Liver (tissue), 9 donors: ENCODE measurements around the gene KIF6. TPM values are rescaled to one million over a fixed set of nuclear protein-coding genes. Genes with fewer than 3 reads are reported as not detected.

Experiments used
- DNase-seq: peaks from one replicate; pipeline ENCODE4 v3.0.0-alpha.2; 2017; ENCODE audit warnings: low spot score
- H3K27ac ChIP-seq, 2 donors: one replicate each; pipeline ENCODE4 v1.7.0; 2013; ENCODE audit warnings: inconsistent platforms in 2 of 2, low read length in 2 of 2, control low read depth in 1 of 2, low read depth in 1 of 2, mild to moderate bottlenecking in 1 of 2
- H3K27me3 ChIP-seq, 4 donors: one replicate each; pipeline versions ENCODE4 v1.6.1 to v1.7.0; 2013; ENCODE audit warnings: low read length in 3 of 4, inconsistent platforms in 1 of 4, mild to moderate bottlenecking in 1 of 4, moderate library complexity in 1 of 4; ENCODE audit not compliant: control insufficient read depth in 4 of 4, insufficient read depth in 4 of 4
- H3K36me3 ChIP-seq, 4 donors: one replicate each; pipeline versions ENCODE4 v1.6.1 to v1.7.0; 2013; ENCODE audit warnings: low read length in 3 of 4, mild to moderate bottlenecking in 3 of 4, low read depth in 1 of 4, moderate library complexity in 1 of 4; ENCODE audit not compliant: control insufficient read depth in 4 of 4, insufficient read depth in 3 of 4
- H3K4me1 ChIP-seq, 4 donors: one replicate each; pipeline versions ENCODE4 v1.6.1 to v1.7.0; 2013; ENCODE audit warnings: low read length in 3 of 4, mild to moderate bottlenecking in 3 of 4, moderate library complexity in 1 of 4; ENCODE audit not compliant: control insufficient read depth in 4 of 4, insufficient read depth in 4 of 4
- H3K4me3 ChIP-seq, 3 donors: one replicate each; pipeline versions ENCODE4 v1.6.1 to v1.7.0; 2013; ENCODE audit warnings: low read length in 3 of 3, control low read depth in 1 of 3, low read depth in 1 of 3, mild to moderate bottlenecking in 1 of 3
- H3K9ac ChIP-seq, 2 donors: one replicate each; pipeline ENCODE4 v1.7.0; 2013; ENCODE audit warnings: low read length in 2 of 2, mild to moderate bottlenecking in 2 of 2, moderate library complexity in 2 of 2, control low read depth in 1 of 2, low read depth in 1 of 2
- H3K9me3 ChIP-seq, 4 donors: one replicate each; pipeline versions ENCODE4 v1.6.1 to v1.7.0; 2013; ENCODE audit warnings: low read length in 3 of 4; ENCODE audit not compliant: control insufficient read depth in 4 of 4
- ATF3 ChIP-seq: IDR thresholded peaks from 2 replicates; pipeline ENCODE4 v1.6.1; 2016; ENCODE audit warnings: antibody characterized with exemption
- EGR1 ChIP-seq, 2 donors: IDR thresholded peaks; 2 replicates each; pipeline ENCODE4 v1.6.1; 2016 to 2018; ENCODE audit warnings: antibody characterized with exemption in 2 of 2, low read depth in 2 of 2
- FOXA1 ChIP-seq: IDR thresholded peaks from 2 replicates; pipeline ENCODE4 v1.6.1; 2016; ENCODE audit warnings: antibody characterized with exemption
- FOXA2 ChIP-seq: IDR thresholded peaks from 2 replicates; pipeline ENCODE4 v1.6.1; 2016; ENCODE audit warnings: antibody characterized with exemption
- GABPA ChIP-seq, 2 donors: IDR thresholded peaks in 1 of 2; conservative IDR thresholded peaks in 1 of 2; 2 replicates each; pipeline ENCODE4 v1.6.1; 2016; ENCODE audit warnings: antibody characterized with exemption in 2 of 2, mild to moderate bottlenecking in 1 of 2, moderate library complexity in 1 of 2
- HNF4A ChIP-seq, 2 donors: conservative IDR thresholded peaks; 2 replicates each; pipeline ENCODE4 v1.6.1; 2016; ENCODE audit warnings: antibody characterized with exemption in 2 of 2, mild to moderate bottlenecking in 2 of 2
- HNF4G ChIP-seq: IDR thresholded peaks from 2 replicates; pipeline ENCODE4 v1.6.1; 2016; ENCODE audit warnings: antibody characterized with exemption
- JUND ChIP-seq, 2 donors: IDR thresholded peaks; 2 replicates each; pipeline ENCODE4 v1.6.1; 2016; ENCODE audit warnings: antibody characterized with exemption in 2 of 2
- MAX ChIP-seq: IDR thresholded peaks from 2 replicates; pipeline ENCODE4 v1.6.1; 2016; ENCODE audit warnings: antibody characterized with exemption
- NR2F2 ChIP-seq: IDR thresholded peaks from 2 replicates; pipeline ENCODE4 v1.6.1; 2016; ENCODE audit warnings: antibody characterized with exemption
- RAD21 ChIP-seq, 2 donors: IDR thresholded peaks; 2 replicates each; pipeline ENCODE4 v1.6.1; 2016; ENCODE audit warnings: antibody characterized with exemption in 2 of 2, mild to moderate bottlenecking in 2 of 2
- RXRA ChIP-seq, 2 donors: IDR thresholded peaks; 2 replicates each; pipeline ENCODE4 v1.6.1; 2017 to 2018; ENCODE audit warnings: antibody characterized with exemption in 2 of 2, mild to moderate bottlenecking in 1 of 2
- SP1 ChIP-seq: IDR thresholded peaks from 2 replicates; pipeline ENCODE4 v1.6.1; 2018; ENCODE audit warnings: antibody characterized with exemption, mild to moderate bottlenecking
- TAF1 ChIP-seq: conservative IDR thresholded peaks from 2 replicates; pipeline ENCODE4 v1.6.1; 2016; ENCODE audit warnings: antibody characterized with exemption, mild to moderate bottlenecking
- YY1 ChIP-seq: IDR thresholded peaks from 2 replicates; pipeline ENCODE4 v1.6.1; 2016; ENCODE audit warnings: antibody characterized with exemption, mild to moderate bottlenecking
- WGBS: extraction: QIAGEN DNeasy Blood & Tissue Kit; methylation state at CpG from one replicate; pipeline ENCODE4 v1.1.7; 2013; 5-methylcytosine and 5-hydroxymethylcytosine counted together
- polyA plus RNA-seq, 2 donors: library from polyadenylated mRNA; stranded (reverse) in 1 of 2; unstranded in 1 of 2; fragments of 200-250 nt in 1 of 2; fragments of >200 nt in 1 of 2; fragmentation: Nextera tagmentation in 1 of 2; extraction: Ambion mirVana in 1 of 2; gene quantifications; one replicate each; pipeline versions ENCODE4 v1.2.1 to v1.2.3, GENCODE V29; 2013 to 2015
- total RNA-seq, 2 donors: library from RNA; depleted of rRNA; stranded (reverse); fragments of >200 nt; gene quantifications; one replicate each; pipeline ENCODE4 v1.2.3, GENCODE V29; 2014
- TF ChIP-seq, protein P1 (sequence below): IDR thresholded peaks from 2 replicates; pipeline ENCODE4 v1.6.1; 2016; ENCODE audit warnings: antibody characterized with exemption, mild to moderate bottlenecking
- TF ChIP-seq, protein P2 (sequence below): fragments of 150-350 bp; IDR thresholded peaks from 2 replicates; pipeline ENCODE4 v1.5.1; 2017; ENCODE audit warnings: improper control_type of control experiment, low read depth, low read length; ENCODE audit not compliant: missing input control
- TF ChIP-seq, protein P3 (sequence below): IDR thresholded peaks from 2 replicates; pipeline ENCODE4 v1.6.1; 2016; ENCODE audit warnings: antibody characterized with exemption
- donor health status: healthy.
- donor health status: healthy.
- donor health status: healthy.
- donor health status: healthy.
- donor health status: healthy.

KIF6 gene
- total and polyA plus RNA-seq, 4 donors = 0.17 to 7.5 (median 0.29) TPM

DNA sequence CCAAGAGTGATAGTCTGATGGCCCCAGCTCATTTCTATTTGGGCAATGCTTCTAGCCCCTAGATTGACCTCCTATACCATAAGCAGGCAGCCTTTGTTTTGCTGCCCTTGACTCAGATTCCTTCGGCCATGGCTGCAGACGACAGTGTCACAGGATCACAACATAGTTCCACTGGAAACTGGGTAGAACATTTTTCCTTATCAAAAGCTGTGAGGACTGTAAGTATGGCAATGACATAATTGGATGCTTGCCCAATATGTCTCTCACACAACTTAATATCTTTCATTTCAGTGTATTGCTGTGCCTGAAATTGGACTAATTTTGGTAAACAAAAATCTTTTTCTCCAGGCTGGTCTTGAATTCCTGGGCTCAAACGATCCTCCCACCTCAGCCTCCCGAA lies 22.9 kb downstream of the KIF6 start:
- WGBS = 90% methylated on average over 4 of the region's 4 CpGs

GRCh38 chr6:39700362-39700761 lies 24.8 kb downstream of the KIF6 start:
- Histone ChIP-seq H3K27ac (no peak overlapping the region), H3K27me3 (no peaks in the 10 kb centered on the region), H3K4me3 (no peak overlapping the region), H3K36me3 (no peaks in the 10 kb centered on the region), H3K9ac (no peak overlapping the region), H3K4me1 (peaks cover 0 to 6% (median under 1%) of the 10 kb centered on the region in 4 donors), H3K9me3 (no peaks in the 10 kb centered on the region)
- TF ChIP-seq MAX = no peak
- TF ChIP-seq, protein P1, sequence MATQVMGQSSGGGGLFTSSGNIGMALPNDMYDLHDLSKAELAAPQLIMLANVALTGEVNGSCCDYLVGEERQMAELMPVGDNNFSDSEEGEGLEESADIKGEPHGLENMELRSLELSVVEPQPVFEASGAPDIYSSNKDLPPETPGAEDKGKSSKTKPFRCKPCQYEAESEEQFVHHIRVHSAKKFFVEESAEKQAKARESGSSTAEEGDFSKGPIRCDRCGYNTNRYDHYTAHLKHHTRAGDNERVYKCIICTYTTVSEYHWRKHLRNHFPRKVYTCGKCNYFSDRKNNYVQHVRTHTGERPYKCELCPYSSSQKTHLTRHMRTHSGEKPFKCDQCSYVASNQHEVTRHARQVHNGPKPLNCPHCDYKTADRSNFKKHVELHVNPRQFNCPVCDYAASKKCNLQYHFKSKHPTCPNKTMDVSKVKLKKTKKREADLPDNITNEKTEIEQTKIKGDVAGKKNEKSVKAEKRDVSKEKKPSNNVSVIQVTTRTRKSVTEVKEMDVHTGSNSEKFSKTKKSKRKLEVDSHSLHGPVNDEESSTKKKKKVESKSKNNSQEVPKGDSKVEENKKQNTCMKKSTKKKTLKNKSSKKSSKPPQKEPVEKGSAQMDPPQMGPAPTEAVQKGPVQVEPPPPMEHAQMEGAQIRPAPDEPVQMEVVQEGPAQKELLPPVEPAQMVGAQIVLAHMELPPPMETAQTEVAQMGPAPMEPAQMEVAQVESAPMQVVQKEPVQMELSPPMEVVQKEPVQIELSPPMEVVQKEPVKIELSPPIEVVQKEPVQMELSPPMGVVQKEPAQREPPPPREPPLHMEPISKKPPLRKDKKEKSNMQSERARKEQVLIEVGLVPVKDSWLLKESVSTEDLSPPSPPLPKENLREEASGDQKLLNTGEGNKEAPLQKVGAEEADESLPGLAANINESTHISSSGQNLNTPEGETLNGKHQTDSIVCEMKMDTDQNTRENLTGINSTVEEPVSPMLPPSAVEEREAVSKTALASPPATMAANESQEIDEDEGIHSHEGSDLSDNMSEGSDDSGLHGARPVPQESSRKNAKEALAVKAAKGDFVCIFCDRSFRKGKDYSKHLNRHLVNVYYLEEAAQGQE = no peak
- no peak for TF ChIP-seq RAD21 (IDR thresholded peaks at IDR 0.05)
- no peak for TF ChIP-seq GABPA (IDR thresholded peaks at IDR 0.05 in 1 of 2, conservative IDR thresholded peaks at IDR 0.05 in 1 of 2)
- TF ChIP-seq, protein P2, sequence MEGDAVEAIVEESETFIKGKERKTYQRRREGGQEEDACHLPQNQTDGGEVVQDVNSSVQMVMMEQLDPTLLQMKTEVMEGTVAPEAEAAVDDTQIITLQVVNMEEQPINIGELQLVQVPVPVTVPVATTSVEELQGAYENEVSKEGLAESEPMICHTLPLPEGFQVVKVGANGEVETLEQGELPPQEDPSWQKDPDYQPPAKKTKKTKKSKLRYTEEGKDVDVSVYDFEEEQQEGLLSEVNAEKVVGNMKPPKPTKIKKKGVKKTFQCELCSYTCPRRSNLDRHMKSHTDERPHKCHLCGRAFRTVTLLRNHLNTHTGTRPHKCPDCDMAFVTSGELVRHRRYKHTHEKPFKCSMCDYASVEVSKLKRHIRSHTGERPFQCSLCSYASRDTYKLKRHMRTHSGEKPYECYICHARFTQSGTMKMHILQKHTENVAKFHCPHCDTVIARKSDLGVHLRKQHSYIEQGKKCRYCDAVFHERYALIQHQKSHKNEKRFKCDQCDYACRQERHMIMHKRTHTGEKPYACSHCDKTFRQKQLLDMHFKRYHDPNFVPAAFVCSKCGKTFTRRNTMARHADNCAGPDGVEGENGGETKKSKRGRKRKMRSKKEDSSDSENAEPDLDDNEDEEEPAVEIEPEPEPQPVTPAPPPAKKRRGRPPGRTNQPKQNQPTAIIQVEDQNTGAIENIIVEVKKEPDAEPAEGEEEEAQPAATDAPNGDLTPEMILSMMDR = no peak
- no peak for TF ChIP-seq FOXA2
- no peak for TF ChIP-seq EGR1 (IDR thresholded peaks at IDR 0.05; ENCODE audit: low read depth in 2 of 2)
- no peak for TF ChIP-seq RXRA (IDR thresholded peaks at IDR 0.05)
- no peak for TF ChIP-seq FOXA1
- no peak for TF ChIP-seq HNF4G
- no peak for TF ChIP-seq TAF1
- WGBS = 87% methylated on average over 1 of the region's 1 CpG
- no peak for DNase-seq

More for the DNA sequence above, 22.9 kb downstream of the KIF6 start:
- DNase-seq = no peak
- TF ChIP-seq JUND (IDR thresholded peaks at IDR 0.05) = no peak
- peak in 1 of 2 donors; percentile 7 for TF ChIP-seq RAD21 (IDR thresholded peaks at IDR 0.05)
- H3K9me3 ChIP-seq = no peaks in the 10 kb centered on the region
- no peak overlapping the region for H3K4me3 ChIP-seq
- no peaks in the 10 kb centered on the region for H3K27me3 ChIP-seq
- peaks cover 0 to 2% (median under 1%) of the 10 kb centered on the region in 4 donors for H3K4me1 ChIP-seq
- no peak overlapping the region for H3K27ac ChIP-seq
- no peak overlapping the region for H3K9ac ChIP-seq
- H3K36me3 ChIP-seq = no peaks in the 10 kb centered on the region

- WGBS = 90% methylated on average over 1 of the region's 1 CpG
- Histone ChIP-seq H3K9me3 (no peaks in the 10 kb centered on the region), H3K4me3 (no peak overlapping the region), H3K27ac (no peak overlapping the region), H3K4me1 (peaks cover 0 to 6% (median under 1%) of the 10 kb centered on the region in 4 donors), H3K36me3 (no peaks in the 10 kb centered on the region), H3K27me3 (no peaks in the 10 kb centered on the region), H3K9ac (no peak overlapping the region)
- DNase-seq = no peak
- TF ChIP-seq NR2F2 (no peak), RXRA (IDR thresholded peaks at IDR 0.05) (no peak), ATF3 (no peak), SP1 (no peak), FOXA2 (no peak), YY1 (no peak), HNF4A (conservative IDR thresholded peaks at IDR 0.05) (no peak), RAD21 (IDR thresholded peaks at IDR 0.05) (no peak), TAF1 (no peak), GABPA (IDR thresholded peaks at IDR 0.05 in 1 of 2, conservative IDR thresholded peaks at IDR 0.05 in 1 of 2) (no peak), MAX (no peak), HNF4G (no peak), JUND (IDR thresholded peaks at IDR 0.05) (no peak)
- TF ChIP-seq, protein P2 = no peak
- TF ChIP-seq, protein P3, sequence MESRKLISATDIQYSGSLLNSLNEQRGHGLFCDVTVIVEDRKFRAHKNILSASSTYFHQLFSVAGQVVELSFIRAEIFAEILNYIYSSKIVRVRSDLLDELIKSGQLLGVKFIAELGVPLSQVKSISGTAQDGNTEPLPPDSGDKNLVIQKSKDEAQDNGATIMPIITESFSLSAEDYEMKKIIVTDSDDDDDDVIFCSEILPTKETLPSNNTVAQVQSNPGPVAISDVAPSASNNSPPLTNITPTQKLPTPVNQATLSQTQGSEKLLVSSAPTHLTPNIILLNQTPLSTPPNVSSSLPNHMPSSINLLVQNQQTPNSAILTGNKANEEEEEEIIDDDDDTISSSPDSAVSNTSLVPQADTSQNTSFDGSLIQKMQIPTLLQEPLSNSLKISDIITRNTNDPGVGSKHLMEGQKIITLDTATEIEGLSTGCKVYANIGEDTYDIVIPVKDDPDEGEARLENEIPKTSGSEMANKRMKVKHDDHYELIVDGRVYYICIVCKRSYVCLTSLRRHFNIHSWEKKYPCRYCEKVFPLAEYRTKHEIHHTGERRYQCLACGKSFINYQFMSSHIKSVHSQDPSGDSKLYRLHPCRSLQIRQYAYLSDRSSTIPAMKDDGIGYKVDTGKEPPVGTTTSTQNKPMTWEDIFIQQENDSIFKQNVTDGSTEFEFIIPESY = no peak
Measured at GRCh38 chr6:39698789-39699188, 26.4 kb downstream of the KIF6 start.
